NCI-H2107 treated with DMSO at 0.1 percent for 48 hours (cell line): ENCODE results near the gene FANCI.

Source experiments
- DNase-seq: peaks from one replicate; lab custom pipeline; 2025; ENCODE audit not compliant: unreplicated experiment; lab: John Stamatoyannopoulos, UW

FANCI gene

GRCh38 chr15:89243691-89244573 is at the start of gene FANCI:
FANCI (plus strand) TSS chr15:89243979; CDS start chr15:89247648, 3,669 bp downstream.
- peak; percentile 70 for DNase-seq

DNA sequence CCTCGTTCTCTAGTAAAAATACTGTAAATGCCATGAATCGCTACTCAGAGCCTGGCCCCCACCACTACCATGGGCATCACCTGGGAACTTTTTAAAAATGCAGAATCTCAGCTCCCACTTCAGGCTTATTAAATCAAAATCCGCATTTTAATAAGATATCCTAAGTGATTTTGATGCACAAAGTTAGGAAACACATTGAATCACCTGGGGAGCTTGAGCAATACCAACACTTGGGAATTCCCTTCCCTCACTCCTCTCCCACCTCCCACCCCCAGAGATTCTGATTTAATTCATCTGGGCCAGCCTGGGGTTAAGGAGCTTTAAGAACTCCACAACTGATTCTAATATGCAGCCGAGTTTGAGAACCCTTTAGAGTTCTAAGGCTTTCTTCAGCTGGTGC is 49.2 kb upstream of the FANCI start:
- no peak for DNase-seq

DNA sequence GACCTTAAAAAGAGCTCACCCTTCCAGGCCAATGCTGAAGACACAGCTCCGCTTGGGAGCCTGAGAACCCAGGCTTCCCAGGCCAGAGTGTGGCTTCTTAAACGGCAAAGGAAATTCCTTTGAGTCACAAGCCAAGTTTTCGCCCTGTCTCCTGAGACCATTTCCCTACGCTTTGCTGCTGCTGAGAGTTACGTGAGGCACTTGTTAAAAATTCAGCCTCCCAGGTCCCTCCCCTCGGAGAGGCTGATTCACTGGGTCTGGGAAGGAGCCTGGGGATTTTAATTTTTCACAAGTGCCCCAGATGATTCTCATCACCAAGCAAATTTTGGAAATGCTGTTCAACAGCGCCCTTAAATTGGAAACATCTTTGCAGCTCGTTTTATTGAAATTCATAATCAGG is 47.9 kb upstream of the FANCI start:
- no peak for DNase-seq

- DNase-seq = no peak
These were observed 47.5 kb upstream of the FANCI start for GRCh38 chr15:89196241-89196640.

- DNase-seq = peak; percentile 7
These were observed 46.8 kb upstream of the FANCI start for GRCh38 chr15:89196994-89197393.

- DNase-seq = peak; percentile 25
These were observed 46.2 kb upstream of the FANCI start for GRCh38 chr15:89197503-89197971.

DNA sequence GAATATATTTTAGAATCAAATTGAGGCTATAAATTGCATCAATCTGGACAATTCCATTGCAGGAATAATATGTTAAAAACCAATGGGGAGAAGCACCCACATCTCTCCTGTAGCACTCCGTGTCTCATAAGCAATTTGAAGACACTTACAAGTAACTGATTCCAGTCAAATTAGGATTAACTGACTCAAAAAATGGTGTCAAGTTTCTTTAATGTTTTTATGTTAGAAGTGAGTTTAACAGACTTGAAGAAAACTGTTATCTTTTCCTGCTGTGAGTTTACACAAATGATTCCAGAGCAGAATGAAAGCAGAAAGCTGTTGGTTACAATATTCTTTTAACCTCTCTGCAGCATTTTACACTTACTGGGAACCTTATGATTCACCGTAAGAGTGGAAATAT is 45.6 kb upstream of the FANCI start:
- no peak for DNase-seq

GRCh38 chr15:89198934-89199333 is 44.8 kb upstream of the FANCI start:
- no peak for DNase-seq

- no peak for DNase-seq
These were observed 44.0 kb upstream of the FANCI start for GRCh38 chr15:89199746-89200145.

GRCh38 chr15:89200182-89200581 is 43.6 kb upstream of the FANCI start:
- no peak for DNase-seq

- DNase-seq = no peak
These were observed 42.2 kb upstream of the FANCI start for GRCh38 chr15:89201465-89202005.

- DNase-seq = no peak
These were observed 40.0 kb upstream of the FANCI start for GRCh38 chr15:89203705-89204273.

DNA sequence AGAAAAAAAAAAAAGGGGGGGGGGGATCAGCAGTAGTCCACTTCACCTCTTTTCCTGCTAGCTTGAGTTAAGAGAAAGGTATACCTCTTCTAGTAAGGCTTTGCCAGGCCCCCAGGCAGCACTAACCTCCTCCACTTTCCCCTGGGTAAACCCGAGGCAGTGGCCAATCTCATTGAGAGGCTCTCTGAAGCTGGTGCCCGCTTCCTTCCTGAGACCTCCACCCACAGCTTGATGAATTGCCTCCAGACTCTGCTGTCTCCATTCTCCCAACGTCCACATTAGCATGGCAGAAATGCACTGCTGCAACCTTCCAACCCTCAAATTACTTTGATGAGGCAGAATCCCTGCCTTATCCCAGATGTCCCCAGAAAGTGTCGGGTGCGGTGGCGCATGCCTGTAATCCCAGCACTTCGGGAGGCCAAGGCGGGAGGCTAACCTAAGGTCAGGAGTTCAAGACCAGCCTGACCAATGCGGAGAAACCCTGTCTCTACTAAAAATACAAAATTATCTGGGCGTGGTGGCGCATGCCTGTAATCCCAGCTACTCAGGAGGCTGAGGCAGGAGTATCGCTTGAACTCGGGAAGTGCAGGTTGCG is 37.7 kb upstream of the FANCI start:
- DNase-seq = no peak

GRCh38 chr15:89206908-89207331 is 36.9 kb upstream of the FANCI start:
- DNase-seq = peak; percentile 11

- no peak for DNase-seq
These were observed 35.5 kb upstream of the FANCI start for GRCh38 chr15:89208256-89208655.

DNA sequence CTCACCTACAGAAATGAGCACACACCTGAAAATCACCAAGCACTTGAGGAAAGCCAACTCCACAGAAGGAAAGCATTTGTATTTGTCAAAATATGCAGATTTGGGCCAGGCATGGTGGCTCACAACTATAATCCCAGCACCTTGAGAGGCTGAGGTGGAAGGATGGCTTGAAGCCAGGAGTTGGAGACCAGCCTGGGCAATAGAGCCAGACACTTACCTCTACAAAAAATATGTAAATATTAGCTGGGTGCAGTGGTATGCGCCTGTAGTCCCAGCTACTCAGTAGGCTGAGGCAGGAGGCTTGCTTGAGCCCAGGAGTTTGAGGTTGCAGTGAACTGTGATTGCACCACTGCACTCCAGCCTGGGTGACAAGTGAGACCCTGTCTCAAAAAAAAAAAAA is 34.7 kb upstream of the FANCI start:
- no peak for DNase-seq

GRCh38 chr15:89211678-89212170 is 32.1 kb upstream of the FANCI start:
- no peak for DNase-seq

GRCh38 chr15:89215627-89216026 is 28.2 kb upstream of the FANCI start:
- no peak for DNase-seq

- DNase-seq = no peak
These were observed 26.7 kb upstream of the FANCI start for GRCh38 chr15:89217031-89217430.

DNA sequence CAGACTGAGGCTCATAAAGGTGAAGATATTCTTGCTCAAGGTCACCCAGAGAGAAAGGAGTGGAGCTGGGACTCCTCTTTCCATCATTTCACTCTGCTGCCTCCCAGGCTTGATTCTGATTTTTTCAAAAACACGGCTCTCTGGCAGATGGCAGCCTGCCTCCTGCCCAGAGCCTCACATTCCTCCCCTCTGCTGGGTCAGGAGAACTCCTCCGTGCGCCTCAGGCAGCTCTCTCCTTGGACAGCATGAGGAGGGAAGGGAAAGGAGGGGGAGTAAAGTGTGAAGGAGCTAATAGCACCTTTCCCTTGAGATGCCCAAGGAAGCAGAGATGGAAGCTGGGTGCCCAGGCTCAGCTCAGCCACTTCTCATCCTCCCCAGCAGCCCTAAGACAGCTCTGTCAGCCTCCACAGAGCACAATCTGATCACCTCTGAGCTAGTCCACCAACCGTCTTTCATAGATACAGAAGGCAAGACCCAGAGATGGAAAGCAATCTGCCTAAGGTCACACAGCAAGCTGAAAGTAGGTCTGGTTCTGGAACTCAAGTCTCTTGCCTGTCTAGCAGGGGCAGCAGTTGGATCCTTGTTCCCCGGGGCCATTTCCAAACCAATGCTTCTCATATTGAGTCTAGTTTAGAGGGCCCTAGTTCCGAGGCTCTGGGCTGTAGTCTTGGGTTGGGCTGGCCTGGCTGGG is 25.9 kb upstream of the FANCI start:
- no peak for DNase-seq

DNA sequence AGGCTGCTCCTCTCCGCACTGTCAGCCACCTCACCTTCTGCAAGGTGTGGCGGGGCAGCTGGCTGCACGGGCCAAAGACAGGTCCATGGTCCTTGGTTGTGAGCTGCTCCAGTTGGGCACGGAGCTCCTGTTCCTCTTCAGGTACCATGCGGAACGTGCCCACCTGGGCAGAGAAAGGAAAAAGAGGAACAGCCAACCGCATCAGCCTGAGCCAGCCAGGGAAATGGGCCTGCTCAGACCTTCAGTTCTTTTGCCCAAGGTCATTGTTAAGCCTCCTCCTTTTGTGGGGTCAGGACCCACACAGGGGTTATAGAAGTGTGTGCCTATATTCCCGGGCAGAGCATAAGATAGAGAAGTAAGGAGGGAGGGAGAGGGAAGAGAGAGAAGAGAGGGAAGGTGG is 25.2 kb upstream of the FANCI start:
- no peak for DNase-seq
